ENCODE results near the gene SLC38A10.

DNA sequence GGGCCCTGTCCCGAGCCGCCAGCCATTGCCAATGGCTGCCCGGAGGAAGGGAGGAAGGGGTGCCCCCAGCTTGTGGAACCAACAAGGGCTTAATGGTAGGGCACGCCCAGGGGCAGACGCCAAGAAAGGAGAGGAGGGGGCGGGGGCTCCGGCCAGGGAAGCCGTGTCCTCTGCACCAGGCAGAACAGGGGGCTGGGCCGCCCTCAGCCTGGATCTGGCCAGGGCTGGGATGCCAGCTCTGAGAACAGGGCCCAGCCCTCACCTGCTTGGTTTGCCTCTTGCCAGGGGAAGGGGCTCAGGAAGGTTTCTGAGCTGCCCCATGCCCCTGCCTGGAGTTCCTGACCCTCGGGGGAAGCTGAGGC is 35.8 kb upstream of the SLC38A10 start:
- TF ChIP-seq, protein P1, sequence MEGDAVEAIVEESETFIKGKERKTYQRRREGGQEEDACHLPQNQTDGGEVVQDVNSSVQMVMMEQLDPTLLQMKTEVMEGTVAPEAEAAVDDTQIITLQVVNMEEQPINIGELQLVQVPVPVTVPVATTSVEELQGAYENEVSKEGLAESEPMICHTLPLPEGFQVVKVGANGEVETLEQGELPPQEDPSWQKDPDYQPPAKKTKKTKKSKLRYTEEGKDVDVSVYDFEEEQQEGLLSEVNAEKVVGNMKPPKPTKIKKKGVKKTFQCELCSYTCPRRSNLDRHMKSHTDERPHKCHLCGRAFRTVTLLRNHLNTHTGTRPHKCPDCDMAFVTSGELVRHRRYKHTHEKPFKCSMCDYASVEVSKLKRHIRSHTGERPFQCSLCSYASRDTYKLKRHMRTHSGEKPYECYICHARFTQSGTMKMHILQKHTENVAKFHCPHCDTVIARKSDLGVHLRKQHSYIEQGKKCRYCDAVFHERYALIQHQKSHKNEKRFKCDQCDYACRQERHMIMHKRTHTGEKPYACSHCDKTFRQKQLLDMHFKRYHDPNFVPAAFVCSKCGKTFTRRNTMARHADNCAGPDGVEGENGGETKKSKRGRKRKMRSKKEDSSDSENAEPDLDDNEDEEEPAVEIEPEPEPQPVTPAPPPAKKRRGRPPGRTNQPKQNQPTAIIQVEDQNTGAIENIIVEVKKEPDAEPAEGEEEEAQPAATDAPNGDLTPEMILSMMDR (IDR thresholded peaks at IDR 0.05), result no peak
- no peak for TF ChIP-seq POLR2A (IDR thresholded peaks at IDR 0.05)
